ENCODE data around the gene SYTL3. TPM values are rescaled to one million over a fixed set of nuclear protein-coding genes. Genes with fewer than 3 reads are reported as not detected.

Gene SYTL3
- total and polyA plus RNA-seq, 11 donors = 4.0 to 14.6 (median 8.2) TPM

DNA sequence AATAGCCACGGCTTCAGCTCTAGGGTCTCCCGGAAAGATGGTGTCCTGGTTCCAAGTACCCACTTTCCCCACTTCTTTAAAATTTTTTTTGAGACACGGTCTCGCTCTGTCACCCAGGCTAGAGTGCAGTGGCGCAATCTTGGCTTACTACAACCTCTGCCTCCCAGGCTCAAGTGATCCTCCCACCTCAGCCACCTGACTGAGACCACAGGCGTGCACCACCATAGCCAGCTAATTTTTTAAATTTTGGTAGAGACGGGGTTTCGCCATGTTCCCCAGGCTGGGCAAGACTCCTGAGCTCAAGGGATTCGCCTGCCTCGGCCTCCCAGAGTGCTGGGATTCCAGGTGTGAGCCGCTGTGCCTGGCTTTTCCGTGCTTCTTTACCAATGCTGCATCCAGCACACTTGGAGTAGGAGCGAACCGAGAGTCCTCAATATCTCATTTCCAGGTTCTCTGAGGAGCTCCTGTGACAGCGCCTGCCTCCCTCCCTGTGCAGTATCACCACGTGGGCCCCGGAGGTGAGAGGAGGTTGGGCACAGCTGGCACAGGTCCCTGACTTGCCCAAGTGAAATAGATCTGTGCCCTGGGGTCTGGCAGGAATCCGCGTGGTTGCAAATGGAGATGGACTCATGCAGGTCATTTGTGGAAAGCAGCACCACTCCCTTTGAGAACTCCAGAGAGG is 132.0 kb downstream of the SYTL3 start:
- Histone ChIP-seq H3K36me3 (peaks cover 0 to 100% (median 91%) of the 10 kb centered on the region in 9 donors), H3K27ac (no peak overlapping the region), H3K4me1 (peaks cover 0 to 17% (median 0%) of the 10 kb centered on the region in 12 donors), H3K9me3 (no peaks in the 10 kb centered on the region), H3K27me3 (no peaks in the 10 kb centered on the region), H3K4me3 (no peak overlapping the region)
- WGBS, 4 donors = 80 to 84% (median 81%) methylated on average over 19 of the region's 19 CpGs
- ATAC-seq (peak in 1 of 4 donors; percentile 41), DNase-seq (no peak)
- intact Hi-C loops (cut with DNase I) = loop anchor here in 1 of 10 donors (10.0 kb wide), 1 partner anchor 883 kb away; no protein-coding TSS in a partner anchor
- TF ChIP-seq, protein P1, sequence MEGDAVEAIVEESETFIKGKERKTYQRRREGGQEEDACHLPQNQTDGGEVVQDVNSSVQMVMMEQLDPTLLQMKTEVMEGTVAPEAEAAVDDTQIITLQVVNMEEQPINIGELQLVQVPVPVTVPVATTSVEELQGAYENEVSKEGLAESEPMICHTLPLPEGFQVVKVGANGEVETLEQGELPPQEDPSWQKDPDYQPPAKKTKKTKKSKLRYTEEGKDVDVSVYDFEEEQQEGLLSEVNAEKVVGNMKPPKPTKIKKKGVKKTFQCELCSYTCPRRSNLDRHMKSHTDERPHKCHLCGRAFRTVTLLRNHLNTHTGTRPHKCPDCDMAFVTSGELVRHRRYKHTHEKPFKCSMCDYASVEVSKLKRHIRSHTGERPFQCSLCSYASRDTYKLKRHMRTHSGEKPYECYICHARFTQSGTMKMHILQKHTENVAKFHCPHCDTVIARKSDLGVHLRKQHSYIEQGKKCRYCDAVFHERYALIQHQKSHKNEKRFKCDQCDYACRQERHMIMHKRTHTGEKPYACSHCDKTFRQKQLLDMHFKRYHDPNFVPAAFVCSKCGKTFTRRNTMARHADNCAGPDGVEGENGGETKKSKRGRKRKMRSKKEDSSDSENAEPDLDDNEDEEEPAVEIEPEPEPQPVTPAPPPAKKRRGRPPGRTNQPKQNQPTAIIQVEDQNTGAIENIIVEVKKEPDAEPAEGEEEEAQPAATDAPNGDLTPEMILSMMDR (IDR thresholded peaks at IDR 0.05) = no peak
- no peak for TF ChIP-seq POLR2A (IDR thresholded peaks at IDR 0.05)

DNA sequence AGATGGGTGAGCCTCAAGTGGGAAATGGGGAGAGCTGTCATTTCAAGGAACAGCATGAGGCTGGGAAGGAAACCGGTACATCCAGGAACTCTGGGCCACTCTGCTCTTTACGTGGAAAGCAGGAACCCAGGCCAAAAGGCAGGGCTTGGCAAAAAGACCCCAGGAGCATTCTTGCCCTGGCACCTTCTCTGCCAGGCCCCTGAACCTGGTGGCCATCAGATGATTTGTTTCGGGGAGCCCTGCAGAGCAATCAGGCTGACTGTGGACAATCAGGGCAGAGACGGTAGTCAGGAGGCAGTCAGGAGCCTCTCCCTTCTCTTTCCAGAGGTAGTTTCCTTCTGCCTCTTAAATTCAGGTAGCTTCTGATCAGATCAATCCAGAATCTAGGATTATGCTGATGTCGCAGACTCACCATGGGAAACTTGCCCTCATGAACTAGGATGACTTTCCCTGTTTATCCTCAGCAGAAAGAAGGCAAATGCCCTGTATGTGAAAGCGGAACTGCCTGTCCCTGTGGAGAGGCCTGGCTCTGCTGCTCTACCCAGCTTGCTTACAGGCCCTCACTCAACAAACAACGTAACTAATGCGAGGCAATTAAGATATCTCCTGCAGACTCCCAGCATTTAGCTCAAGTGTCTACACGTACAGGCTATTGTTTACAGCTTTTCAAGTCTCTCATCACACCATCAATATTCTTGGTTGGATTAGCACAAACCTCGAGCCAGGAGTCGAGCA is 132.7 kb downstream of the SYTL3 start:
- no peaks in the 10 kb centered on the region for H3K27me3 ChIP-seq
- no peaks in the 10 kb centered on the region for H3K9me3 ChIP-seq
- H3K4me1 ChIP-seq = peaks cover 0 to 10% (median 0%) of the 10 kb centered on the region in 12 donors
- DNase-seq = no peak
- no peak overlapping the region for H3K4me3 ChIP-seq
- H3K36me3 ChIP-seq = peaks cover 0 to 100% (median 97%) of the 10 kb centered on the region in 9 donors
- 83 to 88% (median 87%) methylated on average over 11 of the region's 11 CpGs for WGBS, 4 donors
- no peak for ATAC-seq
- intact Hi-C loops (cut with DNase I) = loop anchor here in 1 of 10 donors (10.0 kb wide), 1 partner anchor 882 kb away; no protein-coding TSS in a partner anchor
- no peak for TF ChIP-seq POLR2A (IDR thresholded peaks at IDR 0.05)
- TF ChIP-seq, protein P1 (IDR thresholded peaks at IDR 0.05) = no peak
- H3K27ac ChIP-seq = no peak overlapping the region

DNA sequence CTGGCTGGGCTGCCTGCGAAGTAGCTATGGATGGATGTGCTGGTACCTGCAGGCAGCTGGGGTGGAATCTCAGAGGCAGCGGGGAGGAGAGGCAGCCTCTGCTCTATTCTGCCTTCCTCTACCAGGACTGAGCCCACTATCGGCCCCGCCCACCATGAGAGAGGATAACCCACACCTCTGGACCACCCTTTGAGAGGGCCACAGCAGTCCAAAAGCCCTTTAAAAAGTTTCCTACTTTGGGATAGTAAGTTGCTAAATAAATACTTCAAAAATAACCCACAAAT is 133.3 kb downstream of the SYTL3 start:
- TF ChIP-seq POLR2A (IDR thresholded peaks at IDR 0.05) = no peak
- TF ChIP-seq, protein P1 (IDR thresholded peaks at IDR 0.05) = no peak
- Histone ChIP-seq H3K9me3 (no peaks in the 10 kb centered on the region), H3K4me1 (peaks cover 0 to 5% (median 0%) of the 10 kb centered on the region in 12 donors), H3K4me3 (no peak overlapping the region), H3K36me3 (peaks cover 0 to 100% (median 97%) of the 10 kb centered on the region in 9 donors), H3K27ac (no peak overlapping the region), H3K27me3 (no peaks in the 10 kb centered on the region)
- intact Hi-C loops (cut with DNase I) = loop anchor here in 1 of 10 donors (10.0 kb wide), 1 partner anchor 882 kb away; no protein-coding TSS in a partner anchor
- ATAC-seq = no peak
- 72 to 95% (median 83%) methylated on average over 2 to 4 of the region's 4 CpGs for WGBS, 4 donors
- no peak for DNase-seq

DNA sequence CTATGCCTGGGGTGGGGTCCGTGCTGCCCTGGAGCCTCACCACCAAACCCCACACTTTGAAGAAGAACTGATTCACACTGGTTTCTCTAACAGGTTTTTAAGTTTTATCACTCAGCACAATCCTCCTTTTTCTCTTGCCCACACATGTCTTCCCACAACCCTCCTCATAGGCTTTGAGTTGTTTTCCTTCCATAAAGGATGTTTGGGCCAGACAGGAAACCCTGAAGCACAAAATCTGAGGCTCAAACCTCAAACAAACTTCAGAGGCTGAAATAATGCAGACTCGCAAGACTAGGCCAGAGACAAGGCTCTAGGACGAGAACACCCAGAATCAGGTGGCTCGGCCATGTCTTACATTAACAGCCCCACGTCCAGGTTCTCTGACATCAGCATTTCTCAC is 134.0 kb downstream of the SYTL3 start:
- H3K36me3 ChIP-seq = peaks cover 0 to 100% (median 97%) of the 10 kb centered on the region in 9 donors

More for the DNA sequence above, 134.0 kb downstream of the SYTL3 start:
- DNase-seq (no peak), ATAC-seq (no peak)
- H3K4me1 ChIP-seq = peaks cover 0 to 4% (median 0%) of the 10 kb centered on the region in 12 donors
- WGBS, 4 donors = 93 to 97% (median 95%) methylated on average over 5 of the region's 5 CpGs
- no peak for TF ChIP-seq POLR2A (IDR thresholded peaks at IDR 0.05)
- TF ChIP-seq, protein P1 (IDR thresholded peaks at IDR 0.05) = no peak
- no peaks in the 10 kb centered on the region for H3K27me3 ChIP-seq
- no peaks in the 10 kb centered on the region for H3K9me3 ChIP-seq
- intact Hi-C loops (cut with DNase I) = loop anchor here in 1 of 10 donors (10.0 kb wide), 1 partner anchor 881 kb away; no protein-coding TSS in a partner anchor
- H3K27ac ChIP-seq = no peak overlapping the region
- no peak overlapping the region for H3K4me3 ChIP-seq
